Calu3 (cell line): ENCODE measurements around the gene MRPS7. TPM values are rescaled to one million over a fixed set of nuclear protein-coding genes. Genes with fewer than 3 reads are reported as not detected.
A peak's percentile ranks its signal among the peaks of the same experiment; 100 is the strongest.
"Not testable (repeated sequence)": the region's sequence is repeated elsewhere in the genome, so short reads cannot be mapped to it uniquely, and the experiment has no call there.

Experiments used
- BruUV-seq: library from RNA; stranded (reverse); fragments of 400-500 nt; replicated peaks from 2 replicates; lab custom pipeline; 2021; lab: Mats Ljungman, UMichigan
- CTCF ChIA-PET: fragments of 300-600 bp; sonication (Branson Sonifier 250); formaldehyde crosslinking; loops from one replicate; lab custom pipeline; 2022; ENCODE audit warnings: antibody characterized with exemption; lab: Charles Lee
- DNase-seq: peaks from one replicate; pipeline ENCODE4 v3.0.0; 2022
- H3K27ac Mint-ChIP-seq: one replicate; pipeline ENCODE4 v1.8.0; 2022; ENCODE audit warnings: mixed read lengths; ENCODE audit not compliant: unreplicated experiment
- H3K27me3 Mint-ChIP-seq: one replicate; pipeline ENCODE4 v1.8.0; 2022; ENCODE audit warnings: mixed read lengths; ENCODE audit not compliant: unreplicated experiment
- H3K36me3 Mint-ChIP-seq: one replicate; pipeline ENCODE4 v1.8.0; 2022; ENCODE audit warnings: mild to moderate bottlenecking, moderate library complexity, mixed read lengths; ENCODE audit not compliant: insufficient read depth, unreplicated experiment
- H3K4me1 Mint-ChIP-seq: one replicate; pipeline ENCODE4 v1.8.0; 2022; ENCODE audit warnings: mild to moderate bottlenecking, low read depth, mixed read lengths; ENCODE audit not compliant: unreplicated experiment
- H3K4me3 Mint-ChIP-seq: one replicate; pipeline ENCODE4 v1.8.0; 2022; ENCODE audit warnings: mild to moderate bottlenecking, low read depth, moderate library complexity, mixed read lengths; ENCODE audit not compliant: unreplicated experiment
- H3K9me3 Mint-ChIP-seq: one replicate; pipeline ENCODE4 v1.8.0; 2022; ENCODE audit warnings: low read depth, mixed read lengths; ENCODE audit not compliant: unreplicated experiment
- intact Hi-C: fragments of 100-400 bp; cut with micrococcal nuclease; formaldehyde crosslinking; loops from one replicate; pipeline ENCODE4 v1.10.0; 2022; ENCODE audit not compliant: unreplicated experiment
- total RNA-seq: library from RNA; stranded (reverse); gene quantifications from 2 replicates; pipeline ENCODE4 v1.2.3, GENCODE V29; 2022
- TF ChIP-seq, protein P1 (sequence below): fragments of 200-600 bp; IDR thresholded peaks from one replicate; pipeline ENCODE4 v1.8.0; 2022; ENCODE audit warnings: antibody characterized with exemption; ENCODE audit not compliant: unreplicated experiment

Gene MRPS7
- total RNA-seq, 1 experiment from 2014 or later, result 62.0 TPM

DNA sequence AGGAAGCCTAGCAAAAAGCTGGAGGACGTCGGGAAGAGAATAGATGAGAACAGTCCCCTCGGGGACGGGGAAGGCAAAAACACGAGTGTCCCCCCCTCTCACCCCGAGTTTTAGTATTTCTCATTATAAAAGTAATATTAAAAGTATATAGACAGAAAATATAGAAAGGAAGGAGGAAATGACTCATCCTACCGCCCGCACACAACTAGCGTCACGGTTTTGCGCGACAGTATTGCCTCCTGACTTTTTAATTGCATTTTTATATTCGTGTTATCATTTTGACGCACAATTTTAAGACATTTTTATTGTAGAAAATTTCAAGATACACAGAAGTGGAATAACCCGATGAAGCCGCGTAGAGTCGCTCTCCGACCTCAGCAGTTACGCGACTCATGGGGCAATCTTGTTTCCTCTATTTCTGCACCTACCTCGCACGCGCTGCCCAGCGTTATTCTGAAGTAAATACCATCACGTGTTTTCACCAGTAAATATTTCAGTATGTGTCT is 28.2 kb downstream of the MRPS7 start:
- Mint-ChIP-seq H3K27me3 (no peaks in the 10 kb centered on the region), H3K27ac (peak overlapping the region; percentile 92), H3K36me3 (peaks cover 28% of the 10 kb centered on the region), H3K4me3 (peak overlapping the region; percentile 90), H3K4me1 (peaks cover 9% of the 10 kb centered on the region), H3K9me3 (no peaks in the 10 kb centered on the region)
- peak; percentile 31 for DNase-seq
- TF ChIP-seq, protein P1, sequence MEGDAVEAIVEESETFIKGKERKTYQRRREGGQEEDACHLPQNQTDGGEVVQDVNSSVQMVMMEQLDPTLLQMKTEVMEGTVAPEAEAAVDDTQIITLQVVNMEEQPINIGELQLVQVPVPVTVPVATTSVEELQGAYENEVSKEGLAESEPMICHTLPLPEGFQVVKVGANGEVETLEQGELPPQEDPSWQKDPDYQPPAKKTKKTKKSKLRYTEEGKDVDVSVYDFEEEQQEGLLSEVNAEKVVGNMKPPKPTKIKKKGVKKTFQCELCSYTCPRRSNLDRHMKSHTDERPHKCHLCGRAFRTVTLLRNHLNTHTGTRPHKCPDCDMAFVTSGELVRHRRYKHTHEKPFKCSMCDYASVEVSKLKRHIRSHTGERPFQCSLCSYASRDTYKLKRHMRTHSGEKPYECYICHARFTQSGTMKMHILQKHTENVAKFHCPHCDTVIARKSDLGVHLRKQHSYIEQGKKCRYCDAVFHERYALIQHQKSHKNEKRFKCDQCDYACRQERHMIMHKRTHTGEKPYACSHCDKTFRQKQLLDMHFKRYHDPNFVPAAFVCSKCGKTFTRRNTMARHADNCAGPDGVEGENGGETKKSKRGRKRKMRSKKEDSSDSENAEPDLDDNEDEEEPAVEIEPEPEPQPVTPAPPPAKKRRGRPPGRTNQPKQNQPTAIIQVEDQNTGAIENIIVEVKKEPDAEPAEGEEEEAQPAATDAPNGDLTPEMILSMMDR, result no peak
- CTCF ChIA-PET, result interaction anchor here (0.6 to 2.1 kb wide), 11 partner anchors 10 to 303 kb away, joined by 3 to 32 read pairs (median 4); partner anchors contain the start of genes GRB2, MIF4GD, MRPL58 and TMEM94
- intact Hi-C loops, result loop anchor here (1.0 kb wide), 1 partner anchor 46 kb away; no protein-coding TSS in a partner anchor
- TSS peak; percentile 72 for BruUV-seq

DNA sequence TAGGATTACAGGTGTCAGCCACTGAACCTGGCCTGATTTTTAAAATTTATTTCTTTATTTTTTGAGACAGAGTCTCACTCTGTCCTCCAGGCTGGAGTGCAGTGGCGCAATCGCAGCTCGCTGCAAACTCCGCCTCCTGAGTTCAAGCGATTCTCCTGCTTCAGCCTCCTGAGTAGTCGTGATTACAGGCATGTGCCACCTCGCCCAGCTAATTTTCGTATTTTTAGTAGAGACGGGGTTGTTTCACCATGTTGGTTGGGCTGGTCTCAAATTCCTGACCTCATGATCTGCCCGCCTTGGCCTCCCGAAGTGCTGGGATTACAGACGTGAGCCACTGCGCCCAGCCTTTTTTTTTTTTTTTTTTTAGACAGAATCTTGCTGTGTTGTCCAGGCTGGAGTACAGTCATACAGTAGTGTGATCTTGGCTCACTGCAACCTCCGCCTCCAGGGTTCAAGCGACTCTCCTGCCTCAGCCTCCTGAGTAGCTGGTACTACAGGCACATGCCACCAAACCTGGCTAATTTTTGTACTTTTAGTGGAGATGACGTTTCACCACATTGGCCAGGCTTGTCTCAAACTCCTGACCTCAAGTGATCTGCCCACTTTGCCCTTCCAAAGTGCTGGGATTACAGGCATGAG is 31.2 kb downstream of the MRPS7 start:
- BruUV-seq, H3K27ac Mint-ChIP-seq, H3K27me3 Mint-ChIP-seq, H3K9me3 Mint-ChIP-seq, H3K4me3 Mint-ChIP-seq, DNase-seq, intact Hi-C loops, H3K4me1 Mint-ChIP-seq: not testable (repeated sequence)
- CTCF ChIA-PET, result interaction anchor here (0.6 to 0.7 kb wide), 2 partner anchors 72 to 1721 kb away, joined by 3 to 5 read pairs; no protein-coding TSS in a partner anchor
- peaks cover 27% of the 10 kb centered on the region for H3K36me3 Mint-ChIP-seq

DNA sequence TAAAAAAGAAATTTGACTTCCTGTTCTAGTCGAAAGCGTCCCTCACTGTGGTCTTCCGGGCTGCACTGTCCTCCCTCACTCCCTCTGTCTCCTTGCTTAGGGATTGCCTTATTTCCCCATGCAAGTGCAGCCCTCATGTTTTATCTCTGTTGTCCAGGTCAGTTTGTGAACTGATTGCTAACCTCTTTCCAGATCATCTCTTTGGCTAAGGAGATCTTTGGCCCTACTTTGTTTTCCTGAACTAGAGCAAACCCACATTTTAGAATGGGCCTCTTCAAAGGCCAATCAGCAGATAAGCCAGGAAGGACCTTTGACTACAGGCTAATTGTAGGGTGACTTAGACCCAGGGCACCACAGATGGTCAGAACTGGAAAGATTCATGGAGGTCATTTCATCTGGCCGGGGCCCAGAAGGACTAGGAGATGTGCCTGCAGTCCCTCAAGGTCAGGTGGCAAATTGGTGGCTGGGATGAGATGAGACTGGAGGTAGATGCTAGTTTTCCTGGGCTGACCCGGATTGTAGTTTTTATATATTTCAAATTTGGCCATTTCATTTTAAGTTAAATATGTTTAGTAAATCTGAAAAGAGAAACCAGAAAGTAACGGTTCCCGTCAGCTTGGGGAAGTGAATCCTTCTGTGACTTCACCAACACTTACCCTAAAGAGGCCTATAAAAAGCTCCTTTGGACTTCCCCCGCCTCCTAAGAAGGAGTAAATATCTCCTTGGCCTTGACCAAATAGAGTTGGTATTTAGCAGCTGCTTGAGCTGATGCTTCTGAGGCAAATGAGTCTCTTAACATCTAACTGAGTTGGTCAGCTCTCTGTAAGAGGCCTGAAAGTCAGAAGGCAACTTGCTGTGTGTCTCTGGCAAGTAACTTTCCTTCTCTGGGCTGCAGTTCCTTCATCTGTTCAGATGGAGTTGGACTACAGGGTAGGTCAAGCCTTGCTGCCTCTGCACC is 33.8 kb downstream of the MRPS7 start:
- CTCF ChIA-PET, result interaction anchor here (0.7 kb wide), 1 partner anchor 58 kb away, joined by 3 read pairs; no protein-coding TSS in a partner anchor
- no peak overlapping the region for H3K27ac Mint-ChIP-seq
- no TSS peak for BruUV-seq
- intact Hi-C loops, result no loop called here
- H3K36me3 Mint-ChIP-seq, result peaks cover 3% of the 10 kb centered on the region
- H3K9me3 Mint-ChIP-seq, result no peaks in the 10 kb centered on the region
- no peaks in the 10 kb centered on the region for H3K4me1 Mint-ChIP-seq
- TF ChIP-seq, protein P1, result no peak
- H3K27me3 Mint-ChIP-seq, result no peaks in the 10 kb centered on the region
- no peak for DNase-seq
- no peak overlapping the region for H3K4me3 Mint-ChIP-seq

- CTCF ChIA-PET, result interaction anchor here (0.6 to 0.7 kb wide), 2 partner anchors 93 to 103 kb away, joined by 3 to 4 read pairs; no protein-coding TSS in a partner anchor
- Mint-ChIP-seq H3K4me1 (no peaks in the 10 kb centered on the region), H3K4me3 (no peak overlapping the region), H3K27ac (no peak overlapping the region), H3K36me3 (no peaks in the 10 kb centered on the region), H3K27me3 (no peaks in the 10 kb centered on the region), H3K9me3 (no peaks in the 10 kb centered on the region)
- TF ChIP-seq, protein P1, result no peak
- no peak for DNase-seq
- intact Hi-C loops, result no loop called here
- no TSS peak for BruUV-seq
Measured at GRCh38 chr17:75300280-75300679, 38.6 kb downstream of the MRPS7 start.
